HG03039 (cell line): ENCODE data around the gene SCNN1A.

Source experiments
- ATAC-seq: cut with Tn5 transposase; IDR thresholded peaks from one replicate; pipeline ENCODE4 v1.9.1; 2021; ENCODE audit warnings: mild to moderate bottlenecking, moderate library complexity; ENCODE audit not compliant: unreplicated experiment

The SCNN1A gene

DNA sequence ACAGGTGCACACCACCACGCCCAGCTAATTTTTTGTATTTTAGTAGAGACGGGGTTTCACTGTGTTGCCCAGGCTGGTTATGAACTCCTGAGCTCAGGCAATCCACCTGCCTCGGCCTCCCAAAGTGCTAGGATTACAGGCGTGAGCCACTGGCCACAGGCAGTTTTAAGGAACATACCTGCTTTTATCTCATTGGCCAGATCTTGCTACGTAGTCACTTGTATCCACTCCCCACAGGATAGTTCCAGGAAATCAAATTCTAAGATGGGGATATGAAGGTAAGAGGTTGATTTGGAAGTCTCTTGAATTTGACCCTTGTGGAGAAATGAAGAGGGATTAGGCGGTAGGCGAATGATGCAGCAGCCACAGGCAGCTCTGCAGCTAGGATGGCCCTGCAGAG is 73.6 kb downstream of the SCNN1A start:
- ATAC-seq = no peak

DNA sequence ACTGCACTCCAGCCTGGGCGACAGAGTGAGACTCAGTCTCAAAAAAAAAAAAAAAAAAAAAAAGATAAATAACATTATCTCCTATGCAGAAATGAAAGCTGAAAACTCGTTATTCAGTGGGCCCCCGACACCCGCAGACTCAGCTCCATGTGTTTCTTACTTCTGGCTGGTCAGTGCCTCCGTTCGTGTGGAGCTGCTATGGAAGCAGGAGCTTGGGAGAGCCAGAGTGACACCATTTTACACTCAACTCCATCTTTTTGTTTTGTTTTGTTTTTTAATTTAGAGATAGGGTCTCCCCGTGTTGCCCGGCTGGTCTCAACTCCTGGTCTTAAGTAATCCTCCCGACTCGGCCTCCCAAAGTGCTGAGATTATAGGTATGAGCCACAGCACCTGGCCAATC is 78.2 kb downstream of the SCNN1A start:
- no peak for ATAC-seq
